Bronchial epithelial cell (primary cell): ENCODE results near the gene LRRC3B. TPM values are rescaled to one million over a fixed set of nuclear protein-coding genes. Genes with fewer than 3 reads are reported as not detected.

Experiments used
- DNase-seq: peaks from one replicate; pipeline ENCODE4 v3.0.0-alpha.2; 2010; ENCODE audit warnings: low read depth
- FAIRE-seq: peaks from 2 replicates; lab custom pipeline; 2011; peaks lifted over from hg19 to GRCh38; lab: Jason Lieb, UNC
- H3K27me3 ChIP-seq: 2 replicates; pipeline ENCODE4 v1.5.1; 2011; ENCODE audit warnings: low read length; ENCODE audit not compliant: control insufficient read depth, insufficient read depth
- H3K36me3 ChIP-seq: 2 replicates; pipeline ENCODE4 v1.5.1; 2011; ENCODE audit warnings: low read length; ENCODE audit not compliant: control insufficient read depth, insufficient read depth
- H3K4me3 ChIP-seq: 2 replicates; pipeline ENCODE4 v1.5.1; 2011; ENCODE audit warnings: mild to moderate bottlenecking, low read depth, low read length, control low read depth
- CTCF ChIP-seq: IDR thresholded peaks from 2 replicates; pipeline ENCODE4 v1.5.1; 2011; ENCODE audit warnings: mild to moderate bottlenecking, moderate library complexity, low read length, control low read depth, inconsistent platforms; ENCODE audit not compliant: insufficient read depth, severe bottlenecking
- total RNA-seq: library from RNA; depleted of rRNA; stranded (reverse); fragments of >200 nt; gene quantifications from 2 replicates; pipeline ENCODE4 v1.2.1, GENCODE V29; 2014

The LRRC3B gene
- total RNA-seq, 1 donor from 2014 or later, result not detected

DNA sequence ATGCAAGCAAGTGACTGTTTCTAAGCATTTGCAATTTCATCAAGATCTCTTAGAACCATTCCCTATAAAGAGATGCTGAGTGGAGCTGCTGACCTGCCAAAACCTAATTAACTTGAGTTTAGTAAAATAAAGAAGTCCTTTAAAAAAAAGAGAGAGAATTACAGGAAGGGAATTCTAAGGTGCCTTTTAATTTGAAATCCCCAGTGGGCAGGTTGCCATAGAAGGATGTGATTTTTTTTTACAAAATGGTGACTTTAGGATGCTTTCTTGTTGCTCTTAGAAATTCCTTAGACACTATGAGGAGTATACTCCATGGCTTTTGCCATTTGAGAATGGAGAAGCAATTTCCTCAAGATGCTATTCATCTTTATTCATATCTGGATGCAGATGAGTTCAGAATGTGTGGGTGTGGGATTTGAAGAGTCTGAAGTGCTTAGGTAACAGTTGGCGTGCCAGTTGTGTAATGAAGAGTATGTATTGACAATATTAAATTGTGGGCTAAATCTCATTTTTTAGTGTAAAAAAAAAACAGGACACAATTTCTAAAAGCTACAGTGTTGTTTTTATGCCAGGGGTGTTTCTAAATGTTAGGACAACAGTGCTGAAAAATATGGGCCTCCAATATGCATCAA is 13.6 kb downstream of the LRRC3B start:
- DNase-seq (no peak), FAIRE-seq (no peak)
- Histone ChIP-seq H3K27me3 (no peaks in the 10 kb centered on the region), H3K36me3 (no peaks in the 10 kb centered on the region), H3K4me3 (no peak overlapping the region)
- TF ChIP-seq CTCF, result no peak

GRCh38 chr3:26637698-26638097 is 15.1 kb downstream of the LRRC3B start:
- DNase-seq, result peak; percentile 75
- FAIRE-seq, result no peak
- TF ChIP-seq CTCF, result no peak
- no peak overlapping the region for H3K4me3 ChIP-seq
- H3K36me3 ChIP-seq, result no peaks in the 10 kb centered on the region
- H3K27me3 ChIP-seq, result no peaks in the 10 kb centered on the region

DNA sequence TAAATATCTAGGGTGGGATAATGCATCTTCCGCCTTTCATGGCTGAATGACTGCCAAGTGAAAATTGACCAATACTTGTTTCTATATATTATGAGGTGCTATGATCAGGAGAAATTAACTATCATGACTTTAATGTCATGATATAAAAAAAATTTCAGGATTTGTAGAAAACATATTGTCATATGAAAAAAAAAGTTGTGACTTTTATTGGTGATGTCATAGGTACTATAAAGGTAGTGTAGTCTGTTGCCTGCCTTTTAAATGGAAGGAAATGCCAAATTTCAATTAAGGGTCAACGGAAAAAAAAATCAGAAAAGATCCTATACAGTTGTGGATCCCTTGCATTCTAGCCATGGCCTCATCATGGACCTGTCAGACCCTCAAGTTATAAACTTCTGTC is 15.5 kb downstream of the LRRC3B start:
- FAIRE-seq (no peak), DNase-seq (no peak)
- no peak for TF ChIP-seq CTCF
- H3K27me3 ChIP-seq, result no peaks in the 10 kb centered on the region
- no peaks in the 10 kb centered on the region for H3K36me3 ChIP-seq
- no peak overlapping the region for H3K4me3 ChIP-seq

DNA sequence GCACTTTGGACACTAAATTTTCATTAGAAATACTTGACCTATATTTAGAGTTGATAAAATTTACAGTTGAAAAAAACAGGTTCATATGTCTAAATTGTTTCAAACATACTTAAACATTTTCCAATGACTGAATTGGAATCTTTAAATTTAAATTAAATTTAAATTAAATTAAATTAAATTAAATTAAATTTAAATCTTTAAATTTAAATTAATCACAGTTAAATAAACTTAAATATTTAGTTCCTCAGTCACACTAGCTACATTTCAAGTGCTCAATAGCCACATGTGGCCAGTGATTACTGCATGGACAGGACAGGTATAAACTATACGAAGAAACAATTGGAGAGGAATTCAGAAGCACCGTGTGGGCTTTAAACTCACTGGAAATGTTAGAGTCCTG is 16.8 kb downstream of the LRRC3B start:
- no peak for TF ChIP-seq CTCF
- DNase-seq (no peak), FAIRE-seq (no peak)
- Histone ChIP-seq H3K27me3 (no peaks in the 10 kb centered on the region), H3K4me3 (no peak overlapping the region), H3K36me3 (no peaks in the 10 kb centered on the region)

- no peak for TF ChIP-seq CTCF
- DNase-seq, result no peak
- no peak for FAIRE-seq
- no peaks in the 10 kb centered on the region for H3K36me3 ChIP-seq
- no peaks in the 10 kb centered on the region for H3K27me3 ChIP-seq
- H3K4me3 ChIP-seq, result no peak overlapping the region
These were observed 24.5 kb downstream of the LRRC3B start for GRCh38 chr3:26647078-26647477.

GRCh38 chr3:26648461-26648860 is 25.9 kb downstream of the LRRC3B start:
- DNase-seq (no peak), FAIRE-seq (no peak)
- TF ChIP-seq CTCF, result no peak
- H3K36me3 ChIP-seq, result no peaks in the 10 kb centered on the region
- no peaks in the 10 kb centered on the region for H3K27me3 ChIP-seq
- H3K4me3 ChIP-seq, result no peak overlapping the region
